PC-3 (cell line): ENCODE measurements around the gene PRRC2B. TPM values are rescaled to one million over a fixed set of nuclear protein-coding genes. Genes with fewer than 3 reads are reported as not detected.

Experiments used
- ATAC-seq: fragments of 200-7000 bp; cut with Tn5 transposase; 2 replicates; pipeline ENCODE4 v1.9.1; 2020; ENCODE audit warnings: mild to moderate bottlenecking, moderate library complexity
- BruUV-seq: library from RNA; stranded (reverse); fragments of 400-500 nt; replicated peaks from 2 replicates; lab custom pipeline; 2021; lab: Mats Ljungman, UMichigan
- CTCF ChIA-PET: fragments of 300-600 bp; sonication (Branson Sonifier 250); formaldehyde crosslinking; loops from one replicate; lab custom pipeline; 2022; ENCODE audit warnings: antibody characterized with exemption; lab: Charles Lee
- POLR2A ChIA-PET: fragments of 300-600 bp; sonication (Branson Sonifier 250); formaldehyde crosslinking; loops from one replicate; lab custom pipeline; 2022; ENCODE audit warnings: antibody characterized with exemption; ENCODE audit not compliant: unreplicated experiment; lab: Charles Lee
- DNase-seq: peaks from one replicate; pipeline ENCODE4 v3.0.0-alpha.2; 2015
- H2AFZ ChIP-seq: fragments of 300-600 bp; sonication (generic); 2 replicates; pipeline ENCODE4 v1.6.0; 2016; ENCODE audit warnings: antibody characterized with exemption, low read length
- H3F3A ChIP-seq: fragments of 300-600 bp; sonication (generic); one replicate; pipeline ENCODE4 v1.6.0; 2017; ENCODE audit warnings: antibody characterized with exemption, low read length, control low read depth, mild to moderate bottlenecking; ENCODE audit not compliant: unreplicated experiment
- H3K27ac ChIP-seq: fragments of 300-600 bp; sonication (generic); 2 replicates; pipeline ENCODE4 v1.5.1; 2016; ENCODE audit warnings: mild to moderate bottlenecking, low read length
- H3K27me3 ChIP-seq: fragments of 300-600 bp; sonication (generic); 2 replicates; pipeline ENCODE4 v1.6.1; 2016; ENCODE audit warnings: low read length, mixed read lengths
- H3K36me3 ChIP-seq: fragments of 300-600 bp; sonication (generic); 2 replicates; pipeline ENCODE4 v1.6.1; 2016; ENCODE audit warnings: low read depth, mixed run types, low read length, mixed read lengths
- H3K4me1 ChIP-seq: fragments of 300-600 bp; sonication (generic); 2 replicates; pipeline ENCODE4 v1.5.1; 2016; ENCODE audit warnings: low read length; ENCODE audit not compliant: insufficient read depth
- H3K4me2 ChIP-seq: fragments of 300-600 bp; sonication (generic); 2 replicates; pipeline ENCODE4 v1.6.0; 2016; ENCODE audit warnings: low read length
- H3K4me3 ChIP-seq: fragments of 300-600 bp; sonication (generic); 2 replicates; pipeline ENCODE4 v1.5.1; 2016; ENCODE audit warnings: mild to moderate bottlenecking, low read length, mixed read lengths
- H3K79me2 ChIP-seq: fragments of 300-600 bp; sonication (generic); 2 replicates; pipeline ENCODE4 v1.6.1; 2017; ENCODE audit warnings: low read length, mixed read lengths
- H3K9ac ChIP-seq: fragments of 300-600 bp; sonication (generic); 2 replicates; pipeline ENCODE4 v1.6.0; 2016; ENCODE audit warnings: mild to moderate bottlenecking, low read length
- H3K9me2 ChIP-seq: fragments of 300-600 bp; sonication (generic); replicated peaks from 2 replicates; pipeline ENCODE4 v1.6.1; 2016; ENCODE audit warnings: mixed run types, low read length, mixed read lengths
- H3K9me3 ChIP-seq: fragments of 300-600 bp; sonication (generic); 2 replicates; pipeline ENCODE4 v1.6.1; 2016; ENCODE audit warnings: low read length, mixed read lengths
- H4K20me1 ChIP-seq: fragments of 300-600 bp; sonication (generic); 2 replicates; pipeline ENCODE4 v1.6.1; 2016; ENCODE audit warnings: low read length, mixed read lengths
- CTCF ChIP-seq: fragments of 300-600 bp; sonication (generic); conservative IDR thresholded peaks from 2 replicates; pipeline ENCODE4 v1.5.1; 2017; ENCODE audit warnings: antibody characterized with exemption, low read depth, mild to moderate bottlenecking, low read length
- EZH2 ChIP-seq: fragments of 300-600 bp; sonication (generic); IDR thresholded peaks from one replicate; pipeline ENCODE4 v1.6.1; 2017; ENCODE audit warnings: antibody characterized with exemption, mild to moderate bottlenecking, low read length; ENCODE audit not compliant: unreplicated experiment
- EZH2phosphoT487 ChIP-seq: fragments of 300-600 bp; sonication (generic); IDR thresholded peaks from 2 replicates; pipeline ENCODE4 v1.6.1; 2018; ENCODE audit warnings: mild to moderate bottlenecking, antibody characterized with exemption, low read length, borderline replicate concordance
- intact Hi-C: fragments of 100-400 bp; cut with micrococcal nuclease; formaldehyde crosslinking; loops from 2 replicates; pipeline ENCODE4 v1.9.0; 2023
- total RNA-seq: library from RNA; depleted of rRNA; stranded (reverse); fragments of >200 nt; gene quantifications from 2 replicates; pipeline ENCODE4 v1.2.3, GENCODE V29; 2014

The PRRC2B gene
- total RNA-seq, 1 experiment from 2014 or later, result 46.9 TPM

- no peak overlapping the region for H3K27ac ChIP-seq
- H3F3A ChIP-seq, result no peaks in the 10 kb centered on the region
- no TSS peak for BruUV-seq
- POLR2A ChIA-PET, result no interaction called here
- ATAC-seq (no peak), DNase-seq (no peak)
- H3K4me3 ChIP-seq, result no peak overlapping the region
- H3K36me3 ChIP-seq, result no peaks in the 10 kb centered on the region
- peaks cover 76% of the 10 kb centered on the region for H4K20me1 ChIP-seq
- no peaks in the 10 kb centered on the region for H3K27me3 ChIP-seq
- H3K9me2 ChIP-seq, result no peaks in the 10 kb centered on the region
- no peak overlapping the region for H3K9ac ChIP-seq
- no peak overlapping the region for H2AFZ ChIP-seq
- H3K9me3 ChIP-seq, result no peaks in the 10 kb centered on the region
- peaks cover 20% of the 10 kb centered on the region for H3K4me1 ChIP-seq
- H3K4me2 ChIP-seq, result no peak overlapping the region
- H3K79me2 ChIP-seq, result peaks cover 100% of the 10 kb centered on the region
- TF ChIP-seq EZH2phosphoT487, result no peak
- no peak for TF ChIP-seq EZH2
- TF ChIP-seq CTCF, result no peak
- intact Hi-C loops, result loop anchor here (2.0 kb wide), 1 partner anchor 27 kb away; the partner anchor contains the start of gene PRRC2B
- CTCF ChIA-PET, result no interaction called here
These were observed 27.8 kb downstream of the PRRC2B start for GRCh38 chr9:131421691-131422090.

GRCh38 chr9:131422241-131422792 lies 28.4 kb downstream of the PRRC2B start:
- Histone ChIP-seq H3K9me2 (no peaks in the 10 kb centered on the region), H4K20me1 (peaks cover 74% of the 10 kb centered on the region), H3K4me2 (peak overlapping the region; percentile 51), H3K9me3 (no peaks in the 10 kb centered on the region), H3K27me3 (no peaks in the 10 kb centered on the region), H3K79me2 (peaks cover 100% of the 10 kb centered on the region), H3K36me3 (no peaks in the 10 kb centered on the region), H3K4me1 (peaks cover 20% of the 10 kb centered on the region), H3K27ac (peak overlapping the region; percentile 8; the same call in 1 of the 2 replicates), H2AFZ (no peak overlapping the region), H3F3A (no peaks in the 10 kb centered on the region), H3K4me3 (no peak overlapping the region), H3K9ac (no peak overlapping the region)
- no TSS peak for BruUV-seq
- peak; percentile 60 for ATAC-seq
- ChIA-PET POLR2A (no interaction called here), CTCF (no interaction called here)
- intact Hi-C loops, result loop anchor here (2.0 kb wide), 1 partner anchor 28 kb away; the partner anchor contains the start of gene PRRC2B
- DNase-seq, result peak; percentile 16
- TF ChIP-seq EZH2 (no peak), CTCF (peak; percentile 36; the same call in 1 of the 2 replicates)

GRCh38 chr9:131423171-131423581 lies 29.3 kb downstream of the PRRC2B start:
- H3K27me3 ChIP-seq, result no peaks in the 10 kb centered on the region
- no TSS peak for BruUV-seq
- ChIA-PET CTCF (interaction anchor here (0.9 kb wide), 1 partner anchor 73 kb away, joined by 3 read pairs; no protein-coding TSS in a partner anchor), POLR2A (no interaction called here)
- H3K9me3 ChIP-seq, result no peaks in the 10 kb centered on the region
- H4K20me1 ChIP-seq, result peaks cover 65% of the 10 kb centered on the region
- no peaks in the 10 kb centered on the region for H3F3A ChIP-seq
- H3K27ac ChIP-seq, result peak overlapping the region; percentile 8; the same call in 1 of the 2 replicates
- intact Hi-C loops, result loop anchor here (2.0 kb wide), 1 partner anchor 28 kb away; the partner anchor contains the start of gene PRRC2B
- H3K9me2 ChIP-seq, result no peaks in the 10 kb centered on the region
- H3K79me2 ChIP-seq, result peaks cover 100% of the 10 kb centered on the region
- H3K4me3 ChIP-seq, result no peak overlapping the region
- no peaks in the 10 kb centered on the region for H3K36me3 ChIP-seq
- ATAC-seq (peak; percentile 93), DNase-seq (peak; percentile 77)
- no peak overlapping the region for H3K9ac ChIP-seq
- H3K4me1 ChIP-seq, result peaks cover 20% of the 10 kb centered on the region
- H3K4me2 ChIP-seq, result peak overlapping the region; percentile 51
- H2AFZ ChIP-seq, result no peak overlapping the region
- TF ChIP-seq EZH2phosphoT487, result no peak
- TF ChIP-seq EZH2, result no peak
- no peak for TF ChIP-seq CTCF
